Calu3 (cell line): ENCODE data around the gene ARIH1. TPM values are rescaled to one million over a fixed set of nuclear protein-coding genes. Genes with fewer than 3 reads are reported as not detected.

Experiments used
- BruUV-seq: library from RNA; stranded (reverse); fragments of 400-500 nt; replicated peaks from 2 replicates; lab custom pipeline; 2021; lab: Mats Ljungman, UMichigan
- CTCF ChIA-PET: fragments of 300-600 bp; sonication (Branson Sonifier 250); formaldehyde crosslinking; loops from one replicate; lab custom pipeline; 2022; ENCODE audit warnings: antibody characterized with exemption; lab: Charles Lee
- DNase-seq: peaks from one replicate; pipeline ENCODE4 v3.0.0; 2022
- H3K27ac Mint-ChIP-seq: one replicate; pipeline ENCODE4 v1.8.0; 2022; ENCODE audit warnings: mixed read lengths; ENCODE audit not compliant: unreplicated experiment
- H3K27me3 Mint-ChIP-seq: one replicate; pipeline ENCODE4 v1.8.0; 2022; ENCODE audit warnings: mixed read lengths; ENCODE audit not compliant: unreplicated experiment
- H3K36me3 Mint-ChIP-seq: one replicate; pipeline ENCODE4 v1.8.0; 2022; ENCODE audit warnings: mild to moderate bottlenecking, moderate library complexity, mixed read lengths; ENCODE audit not compliant: insufficient read depth, unreplicated experiment
- H3K4me1 Mint-ChIP-seq: one replicate; pipeline ENCODE4 v1.8.0; 2022; ENCODE audit warnings: mild to moderate bottlenecking, low read depth, mixed read lengths; ENCODE audit not compliant: unreplicated experiment
- H3K4me3 Mint-ChIP-seq: one replicate; pipeline ENCODE4 v1.8.0; 2022; ENCODE audit warnings: mild to moderate bottlenecking, low read depth, moderate library complexity, mixed read lengths; ENCODE audit not compliant: unreplicated experiment
- H3K9me3 Mint-ChIP-seq: one replicate; pipeline ENCODE4 v1.8.0; 2022; ENCODE audit warnings: low read depth, mixed read lengths; ENCODE audit not compliant: unreplicated experiment
- intact Hi-C: fragments of 100-400 bp; cut with micrococcal nuclease; formaldehyde crosslinking; loops from one replicate; pipeline ENCODE4 v1.10.0; 2022; ENCODE audit not compliant: unreplicated experiment
- total RNA-seq: library from RNA; stranded (reverse); gene quantifications from 2 replicates; pipeline ENCODE4 v1.2.3, GENCODE V29; 2022
- TF ChIP-seq, protein P1 (sequence below): fragments of 200-600 bp; IDR thresholded peaks from one replicate; pipeline ENCODE4 v1.8.0; 2022; ENCODE audit warnings: antibody characterized with exemption; ENCODE audit not compliant: unreplicated experiment

Gene ARIH1
- total RNA-seq, 1 experiment from 2014 or later = 179 TPM

DNA sequence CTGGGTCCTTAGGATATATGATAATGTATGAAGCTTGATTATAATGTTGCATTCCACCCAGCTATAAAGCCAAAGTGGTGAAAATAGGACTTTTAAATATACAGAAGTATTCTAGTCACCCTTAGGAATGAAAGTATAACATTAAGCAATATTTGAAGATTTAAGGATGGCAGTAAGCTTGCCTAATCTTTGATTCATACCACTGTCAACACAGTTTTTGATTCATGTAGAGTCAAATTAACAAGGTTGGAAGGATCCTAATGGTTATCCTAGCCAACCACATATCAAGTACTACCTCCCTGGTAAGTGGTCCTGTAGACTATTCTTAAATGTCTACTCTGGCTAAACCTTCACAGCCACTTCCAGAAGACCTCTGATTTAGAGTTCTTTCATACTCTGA lies 18.6 kb downstream of the ARIH1 start:
- no peaks in the 10 kb centered on the region for H3K9me3 Mint-ChIP-seq
- BruUV-seq = no TSS peak
- H3K27ac Mint-ChIP-seq = no peak overlapping the region
- H3K4me1 Mint-ChIP-seq = peaks cover 33% of the 10 kb centered on the region
- CTCF ChIA-PET = no interaction called here
- H3K36me3 Mint-ChIP-seq = peaks cover 6% of the 10 kb centered on the region
- TF ChIP-seq, protein P1, sequence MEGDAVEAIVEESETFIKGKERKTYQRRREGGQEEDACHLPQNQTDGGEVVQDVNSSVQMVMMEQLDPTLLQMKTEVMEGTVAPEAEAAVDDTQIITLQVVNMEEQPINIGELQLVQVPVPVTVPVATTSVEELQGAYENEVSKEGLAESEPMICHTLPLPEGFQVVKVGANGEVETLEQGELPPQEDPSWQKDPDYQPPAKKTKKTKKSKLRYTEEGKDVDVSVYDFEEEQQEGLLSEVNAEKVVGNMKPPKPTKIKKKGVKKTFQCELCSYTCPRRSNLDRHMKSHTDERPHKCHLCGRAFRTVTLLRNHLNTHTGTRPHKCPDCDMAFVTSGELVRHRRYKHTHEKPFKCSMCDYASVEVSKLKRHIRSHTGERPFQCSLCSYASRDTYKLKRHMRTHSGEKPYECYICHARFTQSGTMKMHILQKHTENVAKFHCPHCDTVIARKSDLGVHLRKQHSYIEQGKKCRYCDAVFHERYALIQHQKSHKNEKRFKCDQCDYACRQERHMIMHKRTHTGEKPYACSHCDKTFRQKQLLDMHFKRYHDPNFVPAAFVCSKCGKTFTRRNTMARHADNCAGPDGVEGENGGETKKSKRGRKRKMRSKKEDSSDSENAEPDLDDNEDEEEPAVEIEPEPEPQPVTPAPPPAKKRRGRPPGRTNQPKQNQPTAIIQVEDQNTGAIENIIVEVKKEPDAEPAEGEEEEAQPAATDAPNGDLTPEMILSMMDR = no peak
- intact Hi-C loops = no loop called here
- DNase-seq = no peak
- H3K4me3 Mint-ChIP-seq = no peak overlapping the region
- H3K27me3 Mint-ChIP-seq = no peaks in the 10 kb centered on the region

DNA sequence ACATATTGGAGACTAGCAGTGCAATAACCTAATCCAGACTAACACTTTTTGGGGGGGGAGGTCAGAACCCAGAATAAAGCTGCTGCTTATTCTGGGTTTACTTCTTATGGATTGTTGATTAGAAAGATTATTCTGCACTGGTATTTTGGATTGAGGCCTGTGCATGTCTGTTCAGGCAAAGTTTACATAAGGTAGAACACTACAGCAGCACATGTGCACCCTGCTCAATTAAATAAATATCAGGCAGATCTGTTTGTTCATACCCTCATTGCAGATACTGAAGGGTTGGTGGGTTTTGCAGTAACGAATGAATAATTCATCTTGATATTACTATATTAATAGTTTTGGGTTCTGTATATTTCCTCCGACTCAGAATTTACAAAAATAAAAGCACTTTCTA lies 19.1 kb downstream of the ARIH1 start:
- TF ChIP-seq, protein P1 = no peak
- CTCF ChIA-PET = no interaction called here
- Mint-ChIP-seq H3K4me3 (no peak overlapping the region), H3K36me3 (peaks cover 6% of the 10 kb centered on the region), H3K4me1 (peaks cover 28% of the 10 kb centered on the region), H3K27me3 (no peaks in the 10 kb centered on the region), H3K27ac (no peak overlapping the region), H3K9me3 (no peaks in the 10 kb centered on the region)
- DNase-seq = no peak
- intact Hi-C loops = no loop called here
- no TSS peak for BruUV-seq

DNA sequence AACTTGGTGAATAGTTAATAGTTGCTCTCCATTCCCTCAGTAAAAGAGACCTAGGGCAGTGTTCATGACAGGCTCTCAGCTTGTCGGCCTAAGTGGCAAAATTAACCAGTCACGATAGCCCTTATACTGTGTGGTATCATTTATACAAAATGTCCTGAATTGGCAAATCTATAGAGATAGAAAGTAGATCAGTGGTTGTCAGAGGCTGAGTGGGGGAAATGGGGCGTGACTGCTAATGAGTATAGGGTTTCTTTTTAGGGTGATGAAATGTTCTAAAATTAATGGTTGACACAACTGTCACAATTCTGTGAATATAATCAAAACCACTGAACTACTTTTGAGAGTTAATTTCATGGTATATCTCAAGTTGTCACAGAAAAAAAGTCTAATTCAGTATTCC lies 20.9 kb downstream of the ARIH1 start:
- H3K27ac Mint-ChIP-seq = no peak overlapping the region
- H3K4me1 Mint-ChIP-seq = peaks cover 24% of the 10 kb centered on the region
- no peaks in the 10 kb centered on the region for H3K9me3 Mint-ChIP-seq
- no peak overlapping the region for H3K4me3 Mint-ChIP-seq
- no peaks in the 10 kb centered on the region for H3K27me3 Mint-ChIP-seq
- intact Hi-C loops = no loop called here
- H3K36me3 Mint-ChIP-seq = no peaks in the 10 kb centered on the region
- TF ChIP-seq, protein P1 = no peak
- CTCF ChIA-PET = interaction anchor here (0.7 to 1.3 kb wide), 2 partner anchors 15 to 495 kb away, joined by 3 to 4 read pairs; no protein-coding TSS in a partner anchor
- DNase-seq = no peak
- no TSS peak for BruUV-seq

DNA sequence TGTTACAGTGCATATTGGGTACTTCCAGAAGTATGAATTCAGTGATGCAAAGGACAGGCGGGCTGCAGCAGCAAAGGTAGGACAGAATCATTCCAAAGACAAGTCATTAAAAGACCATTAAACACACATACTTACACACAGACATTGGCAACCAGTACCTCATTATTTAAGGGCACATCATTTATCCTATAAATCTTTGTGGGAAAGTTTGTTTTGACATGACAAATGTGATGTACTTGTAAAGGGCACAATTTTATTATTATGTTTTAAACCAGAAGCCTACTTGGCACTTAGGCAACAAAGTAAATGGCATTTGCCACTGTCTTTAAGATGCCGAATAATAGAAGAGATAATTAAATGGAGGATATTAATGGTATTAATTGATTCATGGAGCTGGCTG lies 22.7 kb downstream of the ARIH1 start:
- H3K9me3 Mint-ChIP-seq = no peaks in the 10 kb centered on the region
- no peak overlapping the region for H3K27ac Mint-ChIP-seq
- no peaks in the 10 kb centered on the region for H3K36me3 Mint-ChIP-seq
- no TSS peak for BruUV-seq
- intact Hi-C loops = no loop called here
- DNase-seq = no peak
- H3K27me3 Mint-ChIP-seq = no peaks in the 10 kb centered on the region
- CTCF ChIA-PET = interaction anchor here (1.0 to 1.6 kb wide), 2 partner anchors 11 to 37 kb away, joined by 3 to 4 read pairs; no protein-coding TSS in a partner anchor
- H3K4me1 Mint-ChIP-seq = peaks cover 17% of the 10 kb centered on the region
- TF ChIP-seq, protein P1 = no peak
- no peak overlapping the region for H3K4me3 Mint-ChIP-seq
